ENCODE measurements around the gene NAP1L4.
"Not testable (repeated sequence)": the region's sequence is repeated elsewhere in the genome, so short reads cannot be mapped to it uniquely, and the experiment has no call there.

Gene NAP1L4

DNA sequence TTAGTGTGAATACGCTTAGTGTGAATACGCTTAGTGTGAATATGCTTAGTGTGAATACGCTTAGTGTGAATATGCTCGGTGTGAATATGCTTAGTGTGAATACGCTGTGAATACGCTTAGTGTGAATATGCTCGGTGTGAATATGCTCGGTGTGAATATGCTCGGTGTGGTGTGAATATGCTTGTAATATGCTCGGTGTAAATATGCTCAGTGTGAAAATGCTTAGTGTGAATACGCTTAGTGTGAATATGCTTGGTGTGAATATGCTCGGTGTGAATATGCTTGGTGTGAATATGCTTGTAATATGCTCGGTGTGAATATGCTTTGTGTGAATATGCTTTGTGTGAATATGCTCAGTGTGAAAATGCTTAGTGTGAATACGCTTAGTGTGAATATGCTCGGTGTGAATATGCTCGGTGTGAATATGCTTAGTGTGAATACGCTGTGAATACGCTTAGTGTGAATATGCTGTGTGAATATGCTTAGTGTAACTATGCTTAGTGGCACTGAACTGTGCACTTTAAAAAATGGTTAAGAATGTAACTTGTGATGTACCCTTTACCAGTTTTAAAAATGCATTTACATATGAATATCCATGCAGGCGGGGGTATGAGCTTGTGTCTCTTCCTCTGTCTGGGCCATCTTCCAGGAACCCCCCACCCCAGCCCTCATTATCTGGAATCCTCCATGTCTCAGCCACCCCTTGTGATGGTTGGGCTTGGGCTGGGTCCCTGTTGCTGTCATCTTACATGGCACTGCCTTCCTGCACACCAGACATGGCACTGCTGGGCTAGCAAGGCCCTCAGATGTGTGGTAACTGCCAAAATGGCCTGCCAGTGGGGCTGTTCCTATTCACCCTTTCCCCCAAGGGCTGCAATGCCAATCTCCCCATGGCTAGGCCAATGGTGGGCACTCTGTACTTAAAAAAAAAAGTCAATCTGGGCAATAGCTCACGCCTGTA lies 53.4 kb downstream of the NAP1L4 start:
- H3K4me1 Mint-ChIP-seq, H3K4me3 Mint-ChIP-seq, DNase-seq: not testable (repeated sequence)
- Mint-ChIP-seq H3K27ac (peak overlapping the region; percentile 82), H3K9me3 (peaks cover 29% of the 10 kb centered on the region), H3K27me3 (peaks cover 10% of the 10 kb centered on the region), H3K36me3 (peaks cover 24% of the 10 kb centered on the region)
- CTCF ChIA-PET = interaction anchor here (2.3 kb wide), 1 partner anchor 9 kb away, joined by 9 read pairs; no protein-coding TSS in a partner anchor

DNA sequence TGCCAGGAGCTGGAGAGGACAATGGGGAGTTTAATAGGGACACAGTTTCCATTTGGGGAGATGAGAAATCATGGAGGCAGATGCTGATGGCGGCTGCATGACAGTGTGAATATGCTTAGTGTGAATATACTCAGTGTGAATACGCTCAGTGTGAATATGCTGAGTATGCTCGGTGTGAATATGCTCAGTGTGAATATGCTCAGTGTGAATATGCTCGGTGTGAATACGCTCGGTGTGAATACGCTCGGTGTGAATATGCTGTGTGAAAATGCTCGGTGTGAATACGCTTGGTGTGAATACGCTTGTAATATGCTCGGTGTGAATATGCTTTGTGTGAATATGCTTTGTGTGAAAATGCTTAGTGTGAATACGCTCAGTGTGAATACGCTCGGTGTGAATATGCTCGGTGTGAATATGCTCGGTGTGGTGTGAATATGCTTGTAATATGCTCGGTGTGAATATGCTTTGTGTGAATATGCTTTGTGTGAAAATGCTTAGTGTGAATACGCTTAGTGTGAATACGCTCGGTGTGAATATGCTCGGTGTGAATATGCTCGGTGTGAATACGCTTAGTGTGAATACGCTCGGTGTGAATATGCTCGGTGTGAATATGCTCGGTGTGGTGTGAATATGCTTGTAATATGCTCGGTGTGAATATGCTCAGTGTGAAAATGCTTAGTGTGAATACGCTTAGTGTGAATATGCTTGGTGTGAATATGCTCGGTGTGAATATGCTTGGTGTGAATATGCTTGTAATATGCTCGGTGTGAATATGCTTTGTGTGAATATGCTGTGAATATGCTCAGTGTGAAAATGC lies 54.3 kb downstream of the NAP1L4 start:
- Mint-ChIP-seq H3K4me3 (peak overlapping the region; percentile 40), H3K27ac (peak overlapping the region; percentile 86), H3K36me3 (peaks cover 21% of the 10 kb centered on the region), H3K9me3 (peaks cover 29% of the 10 kb centered on the region), H3K27me3 (peaks cover 12% of the 10 kb centered on the region), H3K4me1 (peaks cover 17% of the 10 kb centered on the region)
- DNase-seq, CTCF ChIA-PET: not testable (repeated sequence)

DNA sequence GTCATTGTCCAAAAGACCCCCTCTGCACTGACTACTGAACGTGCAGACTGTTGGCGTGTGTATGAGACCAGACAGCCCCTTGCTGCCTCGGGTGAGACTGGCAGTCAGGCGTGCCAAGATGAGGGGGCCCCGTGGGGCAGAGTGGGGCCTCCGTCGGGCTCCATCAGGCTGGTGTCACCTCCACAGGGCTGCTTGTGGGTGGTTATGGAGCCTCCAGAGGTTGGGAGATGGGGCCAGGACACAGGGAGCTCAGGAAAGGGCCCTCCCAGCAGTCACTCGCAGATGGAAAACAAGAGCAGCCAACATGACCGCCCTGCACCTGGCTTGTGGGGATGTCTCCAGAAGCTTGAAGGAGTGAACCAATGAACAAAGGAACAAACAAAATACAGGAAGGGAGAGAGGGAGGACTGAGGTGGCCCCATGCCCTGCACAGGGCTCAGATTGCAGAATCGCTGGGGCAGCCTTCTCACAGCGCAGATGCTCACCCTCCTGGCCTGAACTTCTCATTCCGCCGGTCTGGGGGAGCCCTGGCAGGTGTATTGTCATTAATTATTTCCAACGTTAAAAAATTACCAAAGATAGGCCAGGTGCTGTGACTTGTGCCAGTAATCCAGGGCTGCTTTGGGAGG lies 57.4 kb downstream of the NAP1L4 start:
- H3K9me3 Mint-ChIP-seq = peaks cover 27% of the 10 kb centered on the region
- H3K4me3 Mint-ChIP-seq = no peak overlapping the region
- peaks cover 40% of the 10 kb centered on the region for H3K27me3 Mint-ChIP-seq
- CTCF ChIA-PET = no interaction called here
- no peak for DNase-seq
- H3K4me1 Mint-ChIP-seq = peaks cover 26% of the 10 kb centered on the region
- peaks cover 18% of the 10 kb centered on the region for H3K36me3 Mint-ChIP-seq
- no peak overlapping the region for H3K27ac Mint-ChIP-seq

DNA sequence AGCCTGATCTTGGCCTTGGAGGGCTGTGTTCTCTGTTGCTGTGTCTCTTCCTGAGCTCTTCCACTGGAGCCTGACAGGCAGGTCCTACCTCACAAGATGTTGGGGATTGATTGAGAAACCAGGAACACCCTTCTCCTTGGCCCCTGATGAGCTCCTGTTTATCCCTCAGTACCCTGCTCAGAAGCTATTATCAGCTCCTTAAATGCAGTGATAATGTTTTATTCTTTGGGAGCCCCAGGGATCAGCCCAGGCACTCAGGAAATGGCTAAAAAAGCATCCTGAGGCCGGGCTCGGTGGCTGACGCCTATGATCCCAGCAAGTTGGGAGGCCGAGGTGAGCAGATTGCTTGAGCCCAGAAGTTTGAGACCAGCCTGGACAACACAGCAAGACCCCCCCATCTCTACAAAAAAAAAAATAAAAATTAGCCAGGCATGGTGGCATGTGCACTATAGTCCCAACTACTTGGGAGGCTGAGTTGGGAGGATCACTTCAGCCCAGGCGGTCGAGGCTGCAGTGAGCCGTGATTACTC lies 58.0 kb downstream of the NAP1L4 start:
- H3K27me3 Mint-ChIP-seq = peaks cover 44% of the 10 kb centered on the region
- H3K36me3 Mint-ChIP-seq = peaks cover 17% of the 10 kb centered on the region
- H3K4me1 Mint-ChIP-seq = peaks cover 26% of the 10 kb centered on the region
- H3K4me3 Mint-ChIP-seq = no peak overlapping the region
- peaks cover 22% of the 10 kb centered on the region for H3K9me3 Mint-ChIP-seq
- no peak for DNase-seq
- H3K27ac Mint-ChIP-seq = no peak overlapping the region
- CTCF ChIA-PET = interaction anchor here (0.6 to 5.4 kb wide), 5 partner anchors 9 to 815 kb away, joined by 3 to 36 read pairs (median 3); no protein-coding TSS in a partner anchor

DNA sequence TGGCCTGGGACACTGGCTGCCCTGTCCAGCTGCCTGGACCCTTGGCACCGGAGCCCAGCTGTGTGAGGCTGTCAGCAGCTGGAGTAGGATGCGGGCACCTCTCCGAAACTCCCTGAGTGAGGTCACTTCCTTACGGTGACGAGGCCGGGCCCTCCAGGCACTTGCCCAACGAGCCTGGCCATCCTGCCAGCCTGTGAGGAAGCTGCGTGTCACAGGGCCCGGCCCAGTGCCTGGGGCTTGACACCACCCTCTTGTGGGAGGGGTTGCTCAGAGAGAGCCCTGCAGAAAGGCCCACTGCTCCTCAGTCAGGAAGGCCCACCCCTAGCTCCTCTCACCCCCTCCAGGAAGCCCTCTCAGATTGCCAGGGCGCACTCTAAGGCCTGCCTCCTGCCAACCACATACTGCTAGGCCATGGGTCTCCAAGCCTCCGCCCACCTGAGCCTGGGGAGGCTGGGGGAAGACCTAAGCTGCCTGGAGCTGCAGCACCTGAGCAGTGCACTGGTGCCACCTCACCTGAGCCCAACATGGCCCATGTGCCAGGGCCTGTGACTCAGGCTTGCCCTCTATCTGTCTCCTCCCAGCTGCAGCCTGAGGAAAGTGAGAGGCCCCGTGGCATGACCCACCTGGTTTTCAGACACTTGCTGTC lies 58.6 kb downstream of the NAP1L4 start:
- Mint-ChIP-seq H3K27me3 (peaks cover 50% of the 10 kb centered on the region), H3K27ac (peak overlapping the region; percentile 72), H3K9me3 (peaks cover 16% of the 10 kb centered on the region), H3K36me3 (peaks cover 12% of the 10 kb centered on the region), H3K4me3 (no peak overlapping the region), H3K4me1 (peaks cover 29% of the 10 kb centered on the region)
- peak; percentile 71 for DNase-seq
- CTCF ChIA-PET = interaction anchor here (0.6 to 5.4 kb wide), 5 partner anchors 10 to 815 kb away, joined by 3 to 36 read pairs (median 3); no protein-coding TSS in a partner anchor

DNA sequence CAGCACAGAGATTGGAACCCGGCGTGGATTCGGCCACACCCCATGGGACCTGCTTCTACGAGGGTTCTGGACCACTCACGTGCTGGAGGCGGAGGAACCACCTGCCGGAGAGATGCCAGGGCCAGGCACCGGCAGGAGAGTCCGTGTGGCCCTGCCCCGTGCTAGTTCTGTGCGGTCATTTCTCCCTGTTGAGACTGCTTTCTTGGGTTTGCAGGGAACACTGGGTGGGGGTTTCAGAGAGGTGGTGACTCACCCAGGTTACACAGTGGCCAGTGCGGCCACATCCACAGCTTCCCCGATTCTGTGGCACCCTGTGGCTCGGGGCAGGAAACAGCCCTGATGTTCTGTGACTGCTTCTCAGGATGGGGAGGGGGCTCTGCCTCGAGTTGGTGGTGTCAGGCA lies 59.3 kb downstream of the NAP1L4 start:
- H3K4me1 Mint-ChIP-seq = peaks cover 36% of the 10 kb centered on the region
- peak overlapping the region; percentile 72 for H3K27ac Mint-ChIP-seq
- H3K36me3 Mint-ChIP-seq = peaks cover 5% of the 10 kb centered on the region
- no peak overlapping the region for H3K4me3 Mint-ChIP-seq
- H3K9me3 Mint-ChIP-seq = peaks cover 9% of the 10 kb centered on the region
- no peak for DNase-seq
- CTCF ChIA-PET = interaction anchor here (0.7 to 5.4 kb wide), 5 partner anchors 10 to 401 kb away, joined by 3 to 36 read pairs (median 3); no protein-coding TSS in a partner anchor
- H3K27me3 Mint-ChIP-seq = peaks cover 56% of the 10 kb centered on the region

DNA sequence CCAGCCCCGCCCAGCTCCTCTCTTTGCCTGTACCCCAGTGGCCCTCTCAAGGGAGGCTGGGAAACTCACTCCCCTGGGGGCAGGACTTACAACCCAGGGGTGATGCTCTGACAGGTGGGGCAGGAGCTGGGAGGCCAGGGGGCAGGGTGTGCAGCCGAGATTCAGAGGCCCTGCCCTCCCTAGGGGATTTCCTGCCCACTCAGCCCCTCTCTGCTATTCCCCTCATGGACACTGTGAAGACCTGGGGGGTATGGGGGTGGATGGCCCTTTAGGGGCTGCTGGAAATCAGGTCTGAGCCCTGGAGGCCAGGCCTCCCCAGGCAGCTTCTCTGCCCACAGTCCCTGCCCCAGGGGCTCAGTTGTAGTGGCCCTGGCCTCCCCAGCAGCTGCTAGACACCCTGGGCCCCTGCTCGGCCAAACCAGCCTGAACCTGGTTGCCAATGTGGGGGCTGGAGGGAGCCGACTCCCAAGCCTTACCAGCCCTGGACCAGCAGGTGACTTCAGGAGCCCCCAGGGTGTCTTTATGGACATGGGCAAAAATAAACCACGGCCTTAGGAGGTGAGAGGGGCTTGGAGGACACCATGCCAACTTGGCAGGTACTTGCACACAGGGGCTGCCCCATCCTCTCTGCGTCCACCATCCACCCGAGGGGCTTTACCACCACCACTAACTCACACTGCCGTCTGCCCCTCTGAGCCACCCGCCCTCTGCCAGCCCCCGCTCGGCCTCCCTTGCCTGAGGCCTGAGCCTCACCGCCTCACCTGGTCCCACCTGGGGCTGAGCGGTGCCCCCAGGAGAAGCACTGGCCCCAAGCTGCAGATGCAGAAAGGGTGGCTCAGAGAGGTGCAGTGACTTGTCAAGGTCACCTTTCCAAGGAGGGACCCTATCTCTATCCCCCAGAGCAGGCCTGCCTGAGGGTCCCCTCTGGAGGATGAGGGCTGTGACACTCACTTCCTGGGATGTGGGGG lies 60.1 kb downstream of the NAP1L4 start:
- Mint-ChIP-seq H3K27me3 (peaks cover 64% of the 10 kb centered on the region), H3K27ac (peak overlapping the region; percentile 68)

DNA sequence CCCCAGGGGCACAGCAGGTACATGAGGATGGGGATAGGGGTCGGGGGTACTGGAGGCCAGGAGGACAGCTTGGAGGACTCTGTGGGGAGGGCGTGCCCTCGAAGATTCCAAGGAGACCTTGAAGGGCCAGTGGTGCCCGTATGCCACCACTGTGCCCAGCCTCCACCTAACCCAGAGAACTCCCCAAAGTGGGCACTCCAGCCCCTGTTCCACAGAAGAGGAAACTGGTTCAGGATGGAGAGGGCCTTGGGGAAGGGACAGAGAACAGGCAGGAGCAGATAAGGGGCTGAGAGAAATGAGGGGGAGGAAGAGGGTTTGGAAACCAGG lies 60.7 kb downstream of the NAP1L4 start:
- H3K27me3 Mint-ChIP-seq = peaks cover 71% of the 10 kb centered on the region
- CTCF ChIA-PET = interaction anchor here (0.8 to 5.4 kb wide), 5 partner anchors 20 to 159 kb away, joined by 3 to 50 read pairs (median 15); no protein-coding TSS in a partner anchor
- H3K4me3 Mint-ChIP-seq = no peak overlapping the region
- peak overlapping the region; percentile 68 for H3K27ac Mint-ChIP-seq
- no peaks in the 10 kb centered on the region for H3K9me3 Mint-ChIP-seq
- DNase-seq = no peak
- no peaks in the 10 kb centered on the region for H3K36me3 Mint-ChIP-seq
- H3K4me1 Mint-ChIP-seq = peaks cover 40% of the 10 kb centered on the region

More for the DNA sequence above, 60.1 kb downstream of the NAP1L4 start:
- no peak for DNase-seq
- CTCF ChIA-PET = interaction anchor here (0.7 to 5.4 kb wide), 7 partner anchors 20 to 159 kb away, joined by 3 to 50 read pairs (median 15); no protein-coding TSS in a partner anchor
- Mint-ChIP-seq H3K4me3 (no peak overlapping the region), H3K9me3 (peaks cover 3% of the 10 kb centered on the region), H3K36me3 (no peaks in the 10 kb centered on the region), H3K4me1 (peaks cover 40% of the 10 kb centered on the region)

DNA sequence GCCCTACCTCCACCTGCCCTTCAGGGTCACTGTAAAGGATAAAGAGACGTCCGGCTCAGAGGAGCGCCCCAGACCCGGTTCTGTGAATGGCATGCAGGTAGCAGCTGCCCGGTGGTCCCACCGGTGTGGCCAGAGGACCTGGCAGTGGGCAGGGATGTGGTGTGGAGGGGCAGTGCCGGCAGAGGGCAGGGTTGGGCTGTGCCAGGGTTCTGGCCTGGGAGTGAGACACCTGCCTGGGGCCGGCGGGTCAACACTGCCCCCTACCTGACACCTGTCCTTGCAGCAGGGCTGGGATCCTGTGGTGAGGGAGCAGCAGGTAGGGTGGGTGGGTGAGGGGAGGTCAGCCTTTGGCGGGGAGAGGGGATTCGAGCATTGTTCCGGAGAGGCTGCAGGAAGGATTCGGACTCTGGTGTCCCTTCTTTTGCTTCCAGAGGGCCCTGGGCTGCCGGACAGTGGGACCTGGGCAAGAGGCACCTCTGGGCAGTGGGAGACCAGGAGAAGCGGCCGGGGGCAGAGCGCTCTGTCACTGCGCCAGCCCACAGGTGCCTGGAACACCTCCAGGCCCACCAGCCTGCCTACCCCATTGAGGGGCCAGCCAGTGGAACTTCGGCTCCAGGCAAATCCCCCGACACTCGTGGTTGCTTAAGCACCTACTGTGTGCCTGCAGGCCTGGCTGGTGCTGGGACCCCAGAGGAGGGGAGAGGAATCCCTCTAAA lies 61.3 kb downstream of the NAP1L4 start:
- Mint-ChIP-seq H3K36me3 (no peaks in the 10 kb centered on the region), H3K27ac (no peak overlapping the region), H3K4me3 (peak overlapping the region; percentile 51), H3K9me3 (no peaks in the 10 kb centered on the region), H3K27me3 (peaks cover 73% of the 10 kb centered on the region), H3K4me1 (peaks cover 40% of the 10 kb centered on the region)
- peak; percentile 62 for DNase-seq
- CTCF ChIA-PET = interaction anchor here (0.8 to 5.4 kb wide), 17 partner anchors 9 to 400 kb away, joined by 3 to 50 read pairs (median 6); partner anchors contain the start of gene CDKN1C

DNA sequence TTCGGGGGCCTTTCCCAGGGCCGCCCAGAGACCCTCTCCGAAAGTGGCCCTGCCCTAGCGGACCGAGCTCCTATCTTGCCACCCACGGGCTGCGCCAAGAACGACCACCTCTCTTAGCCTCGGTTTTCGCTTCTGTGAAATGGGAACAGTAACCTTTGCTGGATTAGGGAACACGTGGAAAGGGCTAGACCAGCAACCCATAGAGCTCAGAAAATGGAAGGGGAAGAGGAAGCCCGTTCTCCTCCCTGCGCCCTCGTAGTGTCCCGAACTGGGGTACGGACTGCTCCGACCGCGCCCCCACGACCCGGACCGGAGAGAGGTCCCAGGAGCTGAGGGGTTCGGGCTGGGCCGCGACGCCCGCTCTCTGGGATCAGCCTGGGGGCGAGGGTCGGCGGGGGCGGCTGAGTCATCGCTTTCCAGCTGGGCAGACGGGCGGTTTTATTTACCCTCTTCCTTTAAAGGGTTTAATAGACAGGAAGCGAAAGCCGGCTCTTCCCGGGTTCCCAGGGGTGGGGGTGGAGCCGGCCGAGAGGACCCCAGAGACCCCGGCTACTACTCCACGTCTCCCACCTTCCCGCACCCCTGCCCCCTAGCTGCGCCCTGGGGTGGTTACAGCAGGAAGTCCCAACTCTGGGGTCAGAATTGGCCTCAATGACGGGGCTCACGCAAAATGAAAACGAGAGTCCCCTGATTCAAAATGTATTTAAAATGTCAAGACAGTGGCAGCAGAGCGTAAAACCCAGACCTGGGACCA lies 62.0 kb downstream of the NAP1L4 start:
- CTCF ChIA-PET = interaction anchor here (0.6 to 5.4 kb wide), 25 partner anchors 9 to 625 kb away, joined by 3 to 50 read pairs (median 5); partner anchors contain the start of gene CDKN1C
- Mint-ChIP-seq H3K27me3 (peaks cover 81% of the 10 kb centered on the region), H3K27ac (no peak overlapping the region), H3K9me3 (no peaks in the 10 kb centered on the region), H3K4me3 (peak overlapping the region; percentile 71), H3K4me1 (peaks cover 40% of the 10 kb centered on the region), H3K36me3 (no peaks in the 10 kb centered on the region)
- DNase-seq = peak; percentile 57

DNA sequence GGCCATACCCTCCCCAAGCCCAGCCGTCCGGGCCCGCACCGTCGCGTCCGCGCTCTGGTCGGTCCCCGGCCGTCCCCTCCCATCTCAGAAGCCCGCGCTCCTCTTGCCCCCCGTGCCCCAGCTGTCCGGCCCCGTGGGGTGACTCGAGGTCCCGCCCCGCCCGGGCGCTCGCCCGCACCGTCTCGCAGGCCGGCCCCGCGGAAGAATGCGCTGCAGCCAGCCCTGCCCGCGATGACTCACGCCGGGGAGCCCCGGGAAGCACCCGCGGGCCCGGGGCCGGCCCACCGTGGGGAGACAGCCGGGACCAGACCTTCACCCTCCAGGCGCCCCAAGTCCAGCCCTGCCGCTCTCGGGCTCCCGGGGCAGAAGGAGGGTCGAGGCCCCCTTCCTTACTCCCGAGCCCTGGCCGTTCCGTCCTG lies 62.6 kb downstream of the NAP1L4 start:
- no peaks in the 10 kb centered on the region for H3K9me3 Mint-ChIP-seq
- H3K27ac Mint-ChIP-seq = no peak overlapping the region
- H3K27me3 Mint-ChIP-seq = peaks cover 82% of the 10 kb centered on the region
- H3K4me3 Mint-ChIP-seq = peak overlapping the region; percentile 71
- peaks cover 40% of the 10 kb centered on the region for H3K4me1 Mint-ChIP-seq
- CTCF ChIA-PET = interaction anchor here (0.6 to 5.4 kb wide), 23 partner anchors 9 to 624 kb away, joined by 3 to 50 read pairs (median 5); partner anchors contain the start of gene CDKN1C
- peak; percentile 52 for DNase-seq
- no peaks in the 10 kb centered on the region for H3K36me3 Mint-ChIP-seq
